GM19025 (cell line): ENCODE data around the gene SHC1.
A peak's percentile ranks its signal among the peaks of the same experiment; 100 is the strongest.

Experiments used
- ATAC-seq: cut with Tn5 transposase; IDR thresholded peaks from one replicate; pipeline ENCODE4 v1.9.1; 2021; ENCODE audit warnings: mild to moderate bottlenecking, low read depth, moderate library complexity; ENCODE audit not compliant: unreplicated experiment

Gene SHC1

GRCh38 chr1:155008015-155008941 lies 37.7 kb upstream of the SHC1 start:
- ATAC-seq = no peak

DNA sequence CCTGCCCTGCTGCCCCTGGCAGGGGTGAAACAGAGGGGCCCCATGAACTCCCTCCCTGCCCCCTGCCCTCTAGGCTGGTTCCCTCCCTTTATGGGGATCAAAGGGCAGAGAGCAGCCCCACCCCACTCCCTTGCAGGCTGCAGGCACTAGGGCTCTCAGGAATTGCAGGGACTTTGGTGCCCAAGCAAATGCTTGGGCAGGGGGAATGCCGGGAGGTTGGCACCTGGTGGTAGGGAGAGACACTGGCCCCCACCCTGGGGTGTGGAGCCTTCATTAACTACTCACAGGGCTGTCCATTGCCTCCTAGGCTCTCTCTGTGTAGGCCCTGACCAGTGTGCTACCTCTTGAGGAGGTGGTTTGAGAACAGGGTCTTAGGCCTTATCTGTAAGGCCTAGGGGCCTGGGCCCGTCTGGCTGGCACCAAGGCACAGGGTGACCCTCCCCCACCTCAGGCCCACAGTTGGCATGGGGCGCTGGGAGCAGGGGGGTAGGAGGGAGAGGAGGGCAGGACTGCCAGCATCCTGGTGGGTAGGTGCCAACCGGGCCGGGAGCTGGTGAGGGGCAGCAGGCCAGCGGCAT lies 36.8 kb upstream of the SHC1 start:
- no peak for ATAC-seq

DNA sequence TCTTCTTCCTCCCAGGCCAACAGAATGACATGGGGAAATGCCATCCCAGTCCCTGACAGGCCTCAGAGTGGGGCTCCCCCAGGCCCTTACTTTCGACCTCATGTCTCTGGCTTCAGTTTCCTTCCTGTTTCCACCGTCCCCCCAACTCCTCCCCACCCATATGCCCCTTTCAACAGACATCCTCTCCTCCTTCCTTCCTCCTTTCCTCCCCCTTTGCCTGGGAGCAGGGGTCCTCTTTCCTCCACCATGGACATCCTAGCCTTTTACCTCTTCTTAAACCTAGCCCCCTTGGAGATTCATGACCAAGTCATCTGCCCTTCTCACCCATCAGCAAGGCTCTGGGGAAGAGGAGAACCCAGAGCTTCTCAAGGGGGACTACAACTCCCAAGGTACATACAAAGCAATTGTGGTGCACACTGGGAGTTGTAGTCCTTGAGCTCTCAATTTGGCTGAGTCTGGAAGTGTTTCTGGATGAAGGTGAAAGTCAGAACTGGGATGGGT lies 36.1 kb upstream of the SHC1 start:
- ATAC-seq = no peak

DNA sequence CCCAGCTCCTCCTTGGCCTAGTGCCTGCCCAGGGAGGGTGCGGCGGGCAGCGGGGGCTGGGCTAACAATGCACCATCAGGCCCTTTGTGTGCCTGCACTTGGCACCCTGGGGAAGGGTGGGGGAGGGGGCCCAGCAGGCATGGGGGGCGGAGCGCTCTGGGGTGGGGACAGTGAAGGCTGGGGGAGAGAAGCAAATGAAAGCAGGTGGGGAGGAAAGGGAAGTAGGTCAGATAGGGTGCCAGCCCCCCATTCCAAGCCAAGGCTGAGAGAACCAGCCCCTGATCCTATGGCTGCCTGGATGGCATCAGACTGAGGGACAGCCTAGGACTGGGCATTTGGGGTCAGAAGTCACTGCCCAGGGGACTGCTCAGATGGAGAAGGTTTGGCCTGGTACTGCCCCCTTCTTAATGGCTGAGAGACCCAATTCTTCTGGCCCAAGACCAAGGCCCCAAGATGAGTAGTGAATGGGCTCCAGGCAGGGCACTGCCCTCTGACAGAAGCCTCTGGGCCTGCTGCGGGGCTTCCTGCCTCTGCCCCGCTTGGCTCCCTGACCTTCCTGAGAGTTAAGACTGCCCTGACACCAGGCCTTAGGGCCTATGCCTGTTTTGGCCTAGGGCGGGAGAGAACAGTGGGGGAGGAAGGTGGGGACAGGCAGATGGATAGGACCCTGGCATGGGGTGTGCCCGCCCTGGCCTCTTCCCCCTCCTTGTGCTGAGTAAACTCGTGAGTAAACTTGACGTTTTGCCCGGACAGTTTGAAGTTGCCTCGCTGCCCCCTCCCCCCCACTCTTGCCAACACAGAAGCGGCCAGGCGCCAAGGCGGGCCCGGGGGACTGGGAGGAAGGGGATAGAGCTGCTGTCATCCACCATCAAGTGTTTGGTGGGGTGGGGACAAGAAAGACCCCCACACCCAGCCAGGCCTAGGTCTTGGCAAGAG lies 34.8 kb upstream of the SHC1 start:
- ATAC-seq = no peak

GRCh38 chr1:155004352-155005075 lies 34.0 kb upstream of the SHC1 start:
- ATAC-seq = no peak

DNA sequence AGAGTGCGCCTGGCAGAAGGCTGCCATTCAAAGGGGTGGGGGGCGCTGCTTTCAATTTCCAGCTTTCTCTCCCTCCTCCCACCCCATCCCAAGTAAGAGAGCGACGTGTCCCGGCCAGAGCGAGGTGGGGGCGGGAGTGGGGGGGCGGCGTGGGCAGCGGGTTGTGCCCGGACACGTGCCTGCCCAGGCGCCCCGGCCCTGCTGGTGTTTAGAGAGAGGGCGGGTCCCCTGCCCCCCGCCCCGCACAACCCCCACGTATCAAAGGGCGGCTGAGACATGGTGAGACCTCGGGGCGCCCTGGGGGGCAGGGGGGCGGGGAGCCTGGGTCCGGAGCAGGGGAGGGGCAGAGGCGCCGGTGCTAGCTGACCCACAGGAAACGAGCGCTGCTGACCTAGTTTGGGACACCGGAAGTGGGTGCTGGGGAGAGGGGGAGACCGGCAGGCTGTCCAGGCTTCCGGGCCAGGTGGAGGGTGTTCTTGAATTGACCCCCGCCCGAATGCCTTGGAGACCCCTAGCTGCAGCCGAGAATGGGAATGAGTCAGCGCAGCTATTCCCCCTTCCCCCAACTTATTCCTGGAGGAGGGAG lies 33.3 kb upstream of the SHC1 start:
- ATAC-seq = no peak

GRCh38 chr1:155003227-155003765 lies 32.7 kb upstream of the SHC1 start:
- ATAC-seq = no peak

DNA sequence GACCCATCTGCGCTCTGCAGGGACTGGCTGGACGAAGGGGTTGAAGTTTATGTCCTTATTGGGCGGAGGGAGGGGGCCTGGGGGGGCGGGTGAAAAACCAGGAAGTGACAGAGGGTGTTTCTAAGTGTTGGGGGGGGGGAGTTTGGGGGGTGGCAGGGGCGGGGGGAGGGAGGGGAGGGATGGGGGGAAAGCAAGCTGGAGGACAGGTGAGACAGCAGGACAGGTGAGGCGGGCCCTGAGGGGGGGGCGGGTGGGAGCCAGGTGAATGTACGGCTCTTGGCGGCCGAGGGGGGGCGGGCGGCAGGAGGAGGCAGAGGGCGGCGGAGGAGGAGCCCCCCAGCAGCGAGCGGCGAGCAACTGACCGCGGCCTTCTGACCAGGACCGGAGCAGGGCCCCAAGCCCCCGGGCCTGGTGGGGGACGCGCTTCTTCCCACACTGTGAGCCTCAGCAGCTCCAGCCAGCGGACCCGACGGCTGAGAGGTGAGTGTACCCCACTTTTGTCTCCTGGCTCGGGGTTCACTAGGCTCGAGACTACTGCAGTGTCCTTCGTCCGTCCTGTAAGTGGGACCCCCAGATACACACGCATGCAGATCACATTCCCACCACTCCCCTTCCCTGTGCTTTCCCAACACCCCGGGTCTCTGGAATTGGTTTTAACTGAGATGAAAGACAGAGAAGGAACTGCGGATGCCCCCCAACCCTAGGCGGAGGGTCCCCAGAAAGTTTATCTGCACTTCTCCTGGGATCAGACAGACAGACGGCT lies 32.1 kb upstream of the SHC1 start, which contains the start of gene ZBTB7B:
TSS of gene ZBTB7B (plus strand) at position 339 of the 763 bp plus-strand sequence. CDS start 11,859 bp downstream, outside the sequence.
- no peak for ATAC-seq

DNA sequence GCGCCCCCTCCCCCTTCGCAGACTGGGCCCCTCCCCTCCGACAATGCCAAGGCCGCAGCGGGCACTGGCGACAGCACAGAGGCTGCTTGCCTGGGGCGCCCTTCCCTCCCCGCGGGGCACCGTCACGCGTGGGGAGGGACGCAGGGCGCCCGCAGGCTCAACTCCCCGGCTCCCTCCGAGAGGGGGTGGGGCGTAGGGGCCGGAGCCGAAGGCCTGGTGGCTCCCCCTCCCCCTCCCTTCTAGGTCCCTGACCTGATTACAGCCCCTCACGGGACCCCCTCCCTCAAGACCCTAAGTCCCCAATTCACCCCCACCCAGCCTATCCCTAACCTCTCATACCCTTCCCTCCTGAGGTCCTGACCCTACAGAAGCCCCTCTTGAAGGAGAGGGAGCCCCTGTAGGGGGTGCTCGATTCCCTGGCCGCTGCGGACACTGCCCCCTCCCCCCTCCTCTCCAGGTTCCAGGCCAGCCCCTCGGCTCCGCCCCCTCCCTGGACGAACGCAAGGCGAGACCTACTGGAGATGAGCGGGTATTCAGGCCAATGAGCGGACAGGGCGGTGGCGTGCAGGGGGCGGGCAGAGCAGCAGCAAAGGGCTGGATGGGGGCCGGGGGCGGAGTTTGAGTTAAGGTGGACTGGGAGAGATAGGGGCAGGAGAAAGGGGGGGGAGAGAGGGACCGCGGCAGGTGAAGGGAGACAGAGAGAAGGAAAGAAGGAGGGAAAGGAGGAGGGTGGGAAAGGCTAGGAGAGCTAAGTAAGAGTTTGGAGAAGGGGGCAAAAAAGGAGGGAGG lies 31.3 kb upstream of the SHC1 start:
- peak; percentile 54 for ATAC-seq

DNA sequence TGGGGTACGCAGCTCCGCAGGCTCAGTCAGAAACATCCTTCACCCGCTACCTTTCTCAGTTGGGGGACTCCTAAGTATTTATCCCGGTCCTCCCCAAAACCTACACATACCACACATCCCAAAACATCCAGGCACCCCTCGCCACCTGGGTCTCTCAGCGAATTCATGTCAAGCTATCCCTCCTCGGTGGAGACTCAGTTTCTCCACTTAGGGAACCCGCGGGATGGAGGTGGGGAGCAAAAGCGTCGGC lies 30.8 kb upstream of the SHC1 start:
- no peak for ATAC-seq

- ATAC-seq = peak; percentile 31
These were observed 30.3 kb upstream of the SHC1 start for GRCh38 chr1:155000726-155001424.

DNA sequence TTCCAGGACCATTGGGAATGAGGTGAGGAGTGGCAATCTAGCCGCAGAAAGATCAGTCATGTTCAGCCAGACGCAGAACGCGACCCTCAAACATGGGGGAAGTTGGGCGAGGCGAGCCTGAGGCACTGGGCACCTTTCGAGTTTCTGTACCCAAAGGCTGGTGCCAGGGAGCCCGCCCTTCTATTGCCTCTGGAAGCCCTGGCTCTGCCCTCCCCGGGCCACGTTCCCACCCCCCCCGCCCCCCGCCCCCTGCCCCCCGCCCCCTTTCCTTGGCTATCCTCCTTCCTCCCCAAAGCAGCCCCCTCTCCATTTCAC lies 29.8 kb upstream of the SHC1 start:
- ATAC-seq = no peak

DNA sequence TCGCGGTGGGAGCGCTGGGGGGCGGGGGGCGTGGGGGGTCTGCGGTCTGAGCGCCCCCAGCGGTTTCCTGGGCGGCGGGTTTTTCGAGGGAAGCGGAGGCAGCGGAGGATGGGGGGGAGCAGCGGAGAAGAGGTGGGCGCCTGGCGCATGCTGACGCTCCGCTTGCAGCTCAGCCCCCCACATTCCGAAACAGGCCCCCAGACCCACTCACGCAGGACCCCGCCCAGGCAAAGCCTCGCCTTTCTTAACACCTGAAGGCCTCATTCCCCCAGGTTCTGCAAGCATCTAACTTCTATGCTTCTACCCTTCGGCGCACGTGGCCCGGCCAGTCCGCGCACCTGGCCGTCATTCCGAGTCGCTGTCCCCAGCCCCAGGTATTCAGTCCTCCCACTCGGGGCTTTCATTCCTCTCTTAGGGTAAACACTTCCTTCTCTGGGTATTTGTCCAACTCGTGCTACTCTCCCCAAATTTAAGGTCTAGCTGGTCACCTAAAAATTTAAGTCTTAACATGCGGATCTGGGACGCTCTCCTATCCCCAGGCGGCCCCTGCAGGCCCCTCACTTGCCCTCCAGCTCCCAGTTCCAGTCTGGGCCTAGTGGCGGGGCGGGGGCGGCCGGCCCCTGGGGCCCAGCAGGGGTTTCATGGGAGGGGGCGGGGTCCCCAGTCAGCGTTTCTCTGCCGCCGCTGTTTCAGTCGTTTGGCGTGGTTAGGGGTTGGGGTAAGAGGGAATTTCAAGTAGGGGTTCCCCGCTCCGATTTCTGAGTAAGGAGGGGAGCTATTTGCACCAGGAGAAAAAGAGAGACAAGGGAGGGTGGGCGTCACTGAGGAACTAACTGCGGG lies 29.2 kb upstream of the SHC1 start:
- ATAC-seq = no peak

DNA sequence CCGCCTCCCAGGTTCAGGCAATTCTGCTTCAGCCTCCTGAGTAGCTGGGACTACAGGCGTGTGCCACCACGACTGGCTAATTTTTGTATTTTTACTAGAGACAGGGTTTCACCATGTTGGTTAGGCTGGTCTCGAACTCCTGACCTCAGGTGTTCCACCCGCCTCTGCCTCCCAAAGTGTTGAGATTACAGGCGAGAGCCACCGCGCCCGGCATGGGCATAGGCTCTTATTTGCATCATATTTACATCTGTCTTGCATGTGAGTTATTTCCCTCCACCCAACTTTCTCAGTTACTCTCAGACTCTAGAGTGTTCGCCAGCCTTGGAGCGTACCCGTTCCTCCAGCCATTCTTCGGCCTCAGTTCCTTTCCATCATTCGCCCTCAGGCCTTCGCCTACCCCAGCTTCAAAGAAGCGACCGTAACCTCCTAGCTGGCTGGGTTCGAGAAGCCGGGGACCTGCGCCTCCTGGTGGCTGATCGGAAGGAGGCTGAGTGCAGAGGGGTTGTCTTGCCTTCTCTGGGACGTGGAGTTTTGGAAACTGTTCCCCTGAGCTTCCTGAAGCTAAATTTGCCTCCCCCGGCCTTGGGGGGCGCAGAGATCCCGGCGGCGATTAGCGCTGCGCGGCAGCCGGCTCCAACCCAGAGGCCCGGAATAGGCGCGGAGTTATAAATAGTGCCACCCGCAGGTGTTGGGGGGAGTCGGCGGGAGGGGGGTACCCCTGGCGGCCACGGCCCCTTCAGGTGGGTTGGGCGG lies 28.4 kb upstream of the SHC1 start:
- ATAC-seq = no peak

GRCh38 chr1:154998201-154998780 lies 27.7 kb upstream of the SHC1 start:
- ATAC-seq = no peak
